GM12891 (cell line): Measurements from ENCODE around the gene CCNDBP1.

Source experiments
- POLR2AphosphoS5 ChIP-seq: IDR thresholded peaks from 2 replicates; pipeline ENCODE4 v1.6.1; 2011; ENCODE audit warnings: low read depth, low read length, control low read depth
- TAF1 ChIP-seq: IDR thresholded peaks from 2 replicates; pipeline ENCODE4 v1.6.1; 2011; ENCODE audit warnings: low read depth, low read length, control low read depth

DNA sequence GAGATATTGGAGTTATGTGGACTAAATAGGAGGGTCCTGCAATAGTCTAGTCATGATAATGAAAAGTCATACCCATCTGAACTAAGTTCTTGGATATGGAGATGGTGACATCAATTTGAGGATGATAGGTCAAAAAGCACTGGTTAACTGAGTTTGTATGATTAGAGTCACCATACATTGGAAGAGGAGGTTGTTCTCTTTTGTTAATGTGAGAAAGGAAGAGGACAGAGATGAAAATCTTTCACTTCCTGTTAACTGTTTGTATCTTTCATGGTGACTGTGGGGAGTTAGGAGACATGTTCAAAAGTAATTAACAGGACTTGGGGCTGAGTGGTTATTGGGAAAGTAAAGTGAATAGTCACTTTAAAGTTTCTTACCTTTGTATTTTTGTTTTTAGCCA, 40.7 kb upstream of the CCNDBP1 start:
- TF ChIP-seq TAF1 (no peak), POLR2AphosphoS5 (no peak)
